NOMO-1 (cell line): Measurements from ENCODE around the gene SPAAR.
"Not testable (repeated sequence)": the region's sequence is repeated elsewhere in the genome, so short reads cannot be mapped to it uniquely, and the experiment has no call there.

Source experiments
- DNase-seq, 2 experiments: peaks; one replicate each; lab custom pipeline; 2025; ENCODE audit not compliant: unreplicated experiment in 2 of 2; lab: John Stamatoyannopoulos, UW

SPAAR gene

DNA sequence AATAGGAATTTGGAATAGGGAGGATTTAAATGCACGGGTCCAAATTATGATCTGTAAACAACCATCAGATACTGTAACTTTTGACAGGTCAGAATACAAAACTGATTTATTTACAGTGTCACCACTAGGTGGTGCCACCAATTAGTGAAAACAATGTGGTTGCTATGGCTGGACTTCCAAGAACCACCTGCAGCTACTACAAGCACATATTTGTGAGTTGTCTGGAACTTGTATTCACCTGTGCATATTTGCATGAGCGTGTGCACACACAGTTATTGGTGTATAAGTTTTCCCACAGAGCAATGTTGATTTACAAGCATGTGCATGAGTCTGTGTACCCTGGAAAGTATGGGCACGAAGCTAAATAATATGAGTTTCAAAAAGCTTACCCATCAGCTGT, 6.2 kb upstream of the SPAAR start:
- DNase-seq, result peak in 1 of 2 experiments; percentile 60

DNA sequence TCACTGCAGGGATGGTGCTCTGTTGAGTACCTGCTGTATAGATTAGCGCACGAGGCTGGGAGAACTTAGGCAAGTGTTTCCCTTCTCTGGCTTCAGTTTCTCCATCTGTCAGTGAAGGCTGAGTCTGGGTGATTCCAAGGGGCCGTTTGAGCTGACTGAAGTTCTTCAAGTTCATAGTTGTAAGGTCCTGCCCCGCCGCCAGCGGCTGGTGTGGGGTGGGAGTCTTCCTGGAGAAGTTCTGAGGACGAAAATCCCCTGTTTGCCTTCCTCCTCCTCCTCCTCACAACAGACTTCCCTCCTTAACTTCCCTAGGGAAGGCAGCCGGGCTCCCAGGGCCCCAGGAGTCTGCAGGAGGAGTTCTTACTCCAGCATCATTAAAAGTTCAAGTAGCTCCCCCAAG, 5.0 kb upstream of the SPAAR start:
- no peak for DNase-seq

DNA sequence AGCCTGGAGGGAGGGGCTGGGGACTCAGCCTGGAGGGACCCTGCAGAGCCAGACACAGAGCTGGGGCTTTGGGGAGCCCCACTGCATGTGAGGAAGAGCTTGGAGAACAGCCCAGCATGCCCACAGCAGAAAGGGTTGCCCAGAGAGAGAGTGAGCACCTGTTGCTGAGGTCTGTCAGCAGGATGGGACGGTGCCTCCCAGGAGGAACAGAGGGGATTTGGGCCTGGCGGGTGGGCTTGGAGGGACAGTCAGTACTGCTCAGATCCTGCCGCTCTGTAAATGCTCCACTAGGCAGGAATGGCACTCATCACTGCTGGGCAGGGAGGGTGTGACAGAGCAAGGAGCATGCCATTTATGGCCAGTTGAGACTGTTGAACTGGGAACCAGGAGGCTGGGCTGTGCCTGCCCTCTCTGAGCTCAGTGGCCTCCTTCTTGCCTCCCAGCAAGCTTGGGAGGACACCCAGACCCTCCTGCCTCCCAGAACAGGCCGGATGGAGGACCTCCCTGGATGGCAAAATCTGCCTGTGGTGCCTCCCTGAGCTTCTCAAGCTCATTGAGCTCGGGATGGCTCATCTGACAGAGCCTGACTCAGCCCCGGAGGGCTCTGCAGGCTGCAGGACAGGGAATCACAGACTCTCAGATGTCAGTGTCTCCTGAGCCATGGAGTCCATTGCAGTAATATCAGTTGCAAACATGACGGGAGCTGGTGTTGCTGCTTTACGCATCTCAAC, 4.1 kb upstream of the SPAAR start:
- no peak for DNase-seq

DNA sequence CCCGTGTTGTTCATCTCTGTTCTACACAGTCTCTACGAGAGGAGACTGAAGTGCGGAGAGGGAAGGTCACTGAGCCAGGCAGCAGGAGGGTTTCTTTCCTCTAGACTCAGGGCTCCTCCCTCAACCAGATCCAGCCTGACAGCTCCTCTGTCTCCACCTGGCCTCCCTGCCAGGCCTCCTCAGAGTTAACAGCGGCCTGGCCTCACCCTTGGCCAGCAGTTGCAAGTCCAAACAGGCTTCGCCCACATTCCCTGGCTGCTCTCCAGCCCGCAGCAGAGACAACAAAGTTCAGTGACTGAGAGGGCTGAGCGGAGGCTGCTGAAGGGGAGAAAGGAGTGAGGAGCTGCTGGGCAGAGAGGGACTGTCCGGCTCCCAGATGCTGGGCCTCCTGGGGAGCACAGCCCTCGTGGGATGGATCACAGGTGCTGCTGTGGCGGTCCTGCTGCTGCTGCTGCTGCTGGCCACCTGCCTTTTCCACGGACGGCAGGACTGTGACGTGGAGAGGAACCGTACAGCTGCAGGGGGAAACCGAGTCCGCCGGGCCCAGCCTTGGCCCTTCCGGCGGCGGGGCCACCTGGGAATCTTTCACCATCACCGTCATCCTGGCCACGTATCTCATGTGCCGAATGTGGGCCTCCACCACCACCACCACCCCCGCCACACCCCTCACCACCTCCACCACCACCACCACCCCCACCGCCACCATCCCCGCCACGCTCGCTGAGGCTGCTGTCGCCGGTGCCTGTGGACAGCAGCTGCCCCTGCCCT, 3.2 kb upstream of the SPAAR start, which contains the start of gene HRCT1:
HRCT1 (plus strand) TSS at position 291 of the 768 bp plus-strand sequence; CDS start at position 377, 86 bp downstream.
- DNase-seq, result no peak

DNA sequence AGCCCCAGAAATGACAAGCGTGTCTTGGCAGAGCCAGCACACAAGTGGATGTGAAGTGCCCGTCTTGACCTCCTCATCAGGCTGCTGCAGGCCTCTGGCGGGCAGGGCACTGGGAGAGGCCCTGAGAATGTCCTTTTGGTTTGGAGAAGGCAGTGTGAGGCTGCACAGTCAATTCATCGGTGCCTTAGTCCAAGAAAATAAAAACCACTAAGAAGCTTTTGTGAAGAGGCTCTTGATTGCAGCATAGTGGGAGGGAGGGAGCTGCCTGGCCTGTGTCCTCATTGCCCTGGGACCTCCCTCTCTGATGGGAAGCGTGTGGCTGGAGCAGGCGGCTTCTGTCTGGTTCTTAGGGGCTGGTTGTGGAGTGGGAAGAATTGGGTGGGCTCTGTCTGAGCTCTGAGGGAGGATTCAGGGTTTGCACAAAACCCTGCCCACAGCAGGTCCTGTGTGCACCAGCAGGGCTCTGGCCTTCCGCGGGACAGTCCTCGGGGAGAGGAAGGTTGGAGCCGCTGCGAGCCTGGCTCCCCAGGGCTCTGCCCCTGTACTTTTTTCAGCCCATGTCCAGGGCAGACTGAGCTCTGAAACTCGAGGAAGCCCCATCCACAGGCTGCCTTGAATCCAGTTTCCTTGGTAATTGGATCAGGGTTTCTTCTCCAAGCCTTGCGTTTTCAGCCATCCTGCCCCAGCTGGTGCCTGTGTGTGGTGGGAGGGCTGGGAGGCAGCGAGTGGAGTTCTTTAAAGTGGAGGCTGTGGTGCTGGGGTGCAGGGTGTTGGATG, 2.2 kb upstream of the SPAAR start:
- no peak for DNase-seq

DNA sequence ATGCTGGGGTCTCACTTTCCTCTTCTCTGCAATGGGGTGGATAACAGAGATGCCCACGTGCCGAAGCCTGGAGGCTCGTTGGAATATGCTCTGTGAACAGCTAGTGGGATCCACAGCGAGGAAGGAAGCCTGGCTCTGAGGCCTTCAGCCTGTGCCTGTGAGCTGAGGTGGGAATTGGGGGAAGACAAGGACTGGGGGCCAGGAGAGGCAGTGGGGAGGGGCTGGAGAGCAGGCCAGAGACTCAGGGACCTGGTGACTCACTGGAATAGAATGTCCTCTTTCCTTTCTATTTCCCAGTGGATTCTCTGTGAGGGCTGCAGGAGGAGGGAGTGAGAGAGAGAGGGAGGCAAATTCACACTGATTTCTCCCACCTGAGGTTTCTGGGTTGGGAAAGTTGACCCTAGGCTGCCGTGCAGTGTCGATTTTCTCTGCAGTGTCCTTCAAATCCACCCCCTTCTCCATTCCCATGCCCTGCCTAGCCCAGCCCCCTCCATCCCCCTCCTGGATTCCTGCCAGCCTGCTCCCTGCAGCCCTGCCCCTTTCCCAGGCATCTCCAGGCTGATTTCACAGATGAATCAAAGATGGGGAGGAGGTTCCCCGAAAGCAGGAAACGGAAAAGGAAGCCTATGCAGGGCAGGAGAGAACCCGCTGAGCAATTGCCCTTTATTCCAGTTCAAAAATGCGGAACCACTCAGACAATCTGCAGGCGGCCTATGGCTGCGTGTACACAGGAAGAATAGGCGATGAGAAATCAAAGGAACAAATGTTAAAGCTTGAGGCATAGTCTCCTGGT, 1.4 kb upstream of the SPAAR start:
- peak; percentile 39 to 55 for DNase-seq

DNA sequence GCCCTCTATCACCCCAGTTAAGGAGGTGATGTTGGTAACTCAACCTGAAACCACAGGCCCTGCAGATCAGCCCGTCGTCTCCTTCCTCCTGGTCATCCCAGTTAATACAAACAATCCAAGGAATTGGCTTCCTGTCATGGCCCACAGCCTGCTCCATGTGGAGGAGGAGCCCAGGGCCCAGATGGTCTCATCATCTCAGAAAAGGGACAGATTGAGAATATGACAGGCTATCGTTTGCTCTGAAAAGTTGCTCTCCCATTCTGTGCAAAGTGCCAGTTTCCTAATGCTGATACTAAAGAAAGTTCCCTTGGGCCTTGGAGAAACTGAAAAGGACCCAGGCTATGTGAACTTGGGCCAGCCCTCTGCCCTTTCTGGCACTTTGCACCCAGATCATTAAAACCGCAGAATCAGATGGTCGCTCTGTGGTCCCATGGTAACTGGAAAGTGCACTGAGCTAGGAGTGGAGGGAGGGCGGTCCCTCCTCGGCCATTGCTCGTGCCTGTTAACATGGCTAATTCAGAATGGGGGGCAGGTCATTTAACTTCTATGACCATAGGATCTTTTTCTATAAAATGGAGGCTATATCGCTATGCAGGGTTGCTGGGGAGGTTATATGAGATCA, 675 bp upstream of the SPAAR start:
- no peak for DNase-seq

DNA sequence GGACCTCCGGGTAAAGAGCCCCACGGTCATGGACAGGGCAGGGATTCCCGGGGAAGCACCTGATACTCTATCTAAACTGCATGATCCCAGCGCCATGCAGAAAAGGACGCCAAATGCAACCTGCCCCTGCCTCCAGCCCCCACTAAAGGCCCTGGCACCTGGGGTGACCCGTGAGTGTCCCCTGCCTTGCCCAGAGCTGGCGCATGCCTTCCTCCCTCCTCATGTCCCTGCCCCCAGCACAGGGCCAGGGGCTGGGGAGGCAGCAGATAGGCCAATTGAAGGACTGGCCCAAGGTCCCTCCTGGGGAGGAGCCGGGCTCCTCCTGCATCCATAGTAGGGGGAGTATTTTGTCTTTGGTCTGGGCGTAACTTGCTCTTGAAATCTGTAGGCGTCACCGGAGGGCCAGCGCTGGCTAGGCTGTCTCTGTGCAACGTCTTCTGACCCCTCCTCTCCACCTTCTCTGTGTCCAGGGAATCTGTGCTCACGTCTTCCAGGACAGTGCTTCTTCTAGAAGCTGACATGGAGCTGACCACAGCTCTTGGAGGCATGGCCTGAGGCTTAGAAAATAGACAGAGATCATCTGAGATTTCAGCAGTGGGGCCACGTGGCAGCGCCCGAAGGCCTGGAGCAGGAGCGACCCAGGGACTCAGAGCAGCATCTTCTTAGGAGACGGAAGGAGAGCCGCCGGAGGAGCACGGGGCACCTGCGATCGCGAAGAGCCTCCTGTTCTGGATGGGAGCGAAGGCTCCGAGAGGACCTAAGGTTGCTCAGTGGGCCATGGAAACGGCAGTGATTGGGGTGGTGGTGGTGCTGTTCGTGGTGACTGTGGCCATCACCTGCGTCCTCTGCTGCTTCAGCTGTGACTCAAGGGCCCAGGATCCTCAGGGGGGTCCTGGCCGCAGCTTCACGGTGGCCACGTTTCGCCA, 660 bp downstream of the SPAAR start:
- DNase-seq, result no peak

DNA sequence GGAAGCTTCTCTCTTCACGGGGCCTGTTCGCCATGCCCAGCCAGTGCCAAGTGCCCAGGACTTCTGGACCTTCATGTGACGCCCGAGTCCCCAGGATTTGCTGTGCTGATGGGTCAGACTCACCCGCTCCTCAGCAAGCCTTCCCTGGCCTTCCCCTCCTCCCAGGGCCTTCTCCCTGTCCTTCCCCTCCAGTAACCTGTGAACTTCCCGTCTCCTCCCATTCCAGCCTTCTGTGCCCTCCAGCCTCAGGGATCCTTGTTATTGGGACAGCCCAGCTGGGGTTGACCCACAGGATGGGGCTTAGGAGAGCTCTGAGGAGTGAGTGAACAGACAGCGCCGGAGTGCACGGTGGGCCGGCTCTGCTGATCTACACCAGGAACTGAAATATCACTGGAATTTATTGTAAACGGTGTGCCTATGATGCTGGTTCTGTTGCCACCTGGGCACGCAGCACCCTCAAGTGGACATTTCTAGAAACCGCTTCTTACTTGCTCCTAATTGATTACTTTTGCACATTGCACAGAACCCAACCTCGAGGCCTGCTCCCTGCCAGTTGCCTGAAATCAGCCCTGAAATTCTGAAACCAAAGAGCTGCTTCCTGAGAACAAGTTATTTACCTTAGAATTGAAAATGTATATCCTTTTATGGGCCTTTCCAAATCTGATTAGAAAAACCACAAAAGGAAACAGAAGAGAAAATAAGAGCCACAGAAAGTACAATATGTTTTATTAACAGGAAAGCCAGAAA, 1.5 kb downstream of the SPAAR start:
- DNase-seq, result peak; percentile 65 to 72

DNA sequence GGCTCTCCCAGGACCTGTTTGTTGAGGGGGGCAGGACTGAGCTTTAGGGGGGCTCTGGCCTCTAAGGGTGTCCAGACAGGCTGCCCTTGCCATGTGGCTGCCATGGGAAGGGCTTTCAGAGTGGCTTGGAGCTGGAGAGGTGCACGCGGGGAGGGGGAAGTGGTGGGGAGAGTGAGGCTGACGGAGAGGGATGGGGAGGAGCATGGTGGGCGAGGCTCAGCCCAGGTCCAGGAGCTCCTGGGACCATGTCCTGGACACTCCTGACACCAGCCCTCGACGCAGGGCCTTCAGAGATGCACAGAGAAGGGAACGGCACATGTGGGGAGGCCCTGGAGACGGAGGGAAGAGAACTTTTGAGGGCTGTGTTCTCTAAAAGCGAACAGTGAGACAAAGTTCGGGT, 2.4 kb downstream of the SPAAR start:
- no peak for DNase-seq

DNA sequence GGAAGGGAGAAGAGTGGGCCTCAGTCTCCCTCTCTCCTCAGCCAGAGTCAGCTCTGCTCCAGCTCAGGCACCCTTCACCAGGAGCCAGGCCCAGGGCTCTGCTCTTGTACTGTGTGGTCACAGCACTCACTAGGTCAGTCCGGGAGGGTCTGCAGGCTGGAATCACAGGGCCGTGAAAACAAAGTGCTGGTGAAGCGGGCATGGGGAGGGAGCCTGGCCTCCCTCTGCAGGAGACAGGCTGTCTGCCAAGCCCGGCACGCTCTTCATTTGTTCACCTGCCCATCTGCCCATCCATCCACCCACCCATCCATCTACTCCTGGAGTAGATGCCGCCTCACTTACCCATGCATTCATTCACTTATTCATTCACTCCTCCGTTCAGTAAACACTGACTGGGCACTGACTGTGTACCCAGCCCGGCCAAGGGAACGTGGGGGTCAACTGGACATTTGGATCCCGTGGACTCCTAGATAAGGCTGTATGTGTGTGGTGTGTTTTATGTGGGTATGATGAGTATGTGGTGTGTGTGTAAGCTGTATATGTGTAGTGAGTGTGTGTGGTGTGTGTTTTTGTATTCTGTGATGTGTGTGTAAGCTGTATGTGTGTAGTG, 3.6 kb downstream of the SPAAR start:
- no peak for DNase-seq

DNA sequence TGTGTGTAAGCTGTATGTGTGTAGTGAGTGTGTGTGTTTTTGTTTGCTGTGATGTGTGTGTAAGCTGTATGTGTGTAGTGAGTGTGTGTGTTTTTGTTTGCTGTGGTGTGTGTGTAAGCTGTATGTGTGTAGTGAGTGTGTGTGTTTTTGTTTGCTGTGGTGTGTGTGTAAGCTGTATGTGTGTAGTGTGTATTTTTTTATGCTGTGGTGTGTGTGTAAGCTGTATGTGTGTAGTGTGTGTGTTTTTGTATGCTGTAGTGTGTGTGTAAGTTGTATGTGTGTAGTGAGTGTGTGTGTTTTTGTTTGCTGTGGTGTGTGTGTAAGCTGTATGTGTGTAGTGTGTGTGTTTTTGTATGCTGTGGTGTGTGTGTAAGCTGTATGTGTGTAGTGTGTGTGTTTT, 4.1 kb downstream of the SPAAR start:
- DNase-seq, result not testable (repeated sequence)

DNA sequence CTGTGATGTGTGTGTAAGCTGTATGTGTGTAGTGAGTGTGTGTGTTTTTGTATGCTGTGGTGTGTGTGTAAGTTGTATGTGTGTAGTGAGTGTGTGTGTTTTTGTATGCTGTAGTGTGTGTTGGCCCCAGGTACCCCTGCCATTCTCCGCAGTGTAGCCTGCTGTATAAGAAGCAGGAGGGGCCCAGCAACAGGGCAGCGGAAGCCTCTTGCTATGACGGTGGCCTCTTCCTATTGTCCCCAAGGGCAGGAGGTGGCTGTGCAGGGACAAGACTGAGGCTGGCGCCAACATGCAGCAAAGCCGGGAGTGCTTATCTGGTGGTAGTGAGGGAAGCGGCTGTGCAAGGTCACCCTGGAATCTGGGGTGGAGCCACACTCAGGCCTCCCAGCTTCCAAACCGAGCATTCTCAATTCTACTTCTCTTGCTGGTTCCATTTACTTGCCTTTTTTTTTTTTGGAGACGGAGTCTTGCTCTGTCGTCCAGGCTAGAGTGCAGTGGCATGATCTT, 5.1 kb downstream of the SPAAR start:
- DNase-seq, result no peak

DNA sequence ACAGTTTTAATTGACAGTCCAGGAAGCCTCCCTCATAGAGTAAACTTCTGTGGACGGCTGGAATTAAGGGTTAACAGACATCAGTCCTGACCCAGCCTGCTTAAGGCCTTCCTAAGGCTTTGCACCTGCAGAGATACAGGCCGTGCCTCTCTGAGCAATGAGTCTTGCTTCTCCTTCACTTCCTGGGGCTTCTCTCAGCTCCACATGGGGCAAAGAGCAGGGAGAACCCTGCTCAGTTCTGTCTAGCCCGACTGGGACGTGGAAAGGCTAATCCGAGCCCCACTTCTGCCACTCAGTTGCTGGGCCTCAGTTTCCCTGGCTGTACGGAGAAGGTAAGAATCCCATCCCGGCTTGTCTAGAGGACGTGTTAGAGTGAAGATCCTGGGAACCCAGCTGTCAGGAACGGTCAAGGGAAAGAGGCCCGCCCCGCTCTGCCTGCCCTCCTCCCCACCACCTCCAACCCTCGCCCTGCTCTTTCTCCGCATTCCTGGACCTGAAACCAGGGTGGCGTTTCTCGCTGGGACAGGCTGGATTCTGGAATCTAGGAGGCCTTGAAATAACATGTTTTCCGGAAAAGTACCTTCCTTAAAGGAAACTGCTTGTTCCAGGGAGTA, 6.5 kb downstream of the SPAAR start:
- no peak for DNase-seq

DNA sequence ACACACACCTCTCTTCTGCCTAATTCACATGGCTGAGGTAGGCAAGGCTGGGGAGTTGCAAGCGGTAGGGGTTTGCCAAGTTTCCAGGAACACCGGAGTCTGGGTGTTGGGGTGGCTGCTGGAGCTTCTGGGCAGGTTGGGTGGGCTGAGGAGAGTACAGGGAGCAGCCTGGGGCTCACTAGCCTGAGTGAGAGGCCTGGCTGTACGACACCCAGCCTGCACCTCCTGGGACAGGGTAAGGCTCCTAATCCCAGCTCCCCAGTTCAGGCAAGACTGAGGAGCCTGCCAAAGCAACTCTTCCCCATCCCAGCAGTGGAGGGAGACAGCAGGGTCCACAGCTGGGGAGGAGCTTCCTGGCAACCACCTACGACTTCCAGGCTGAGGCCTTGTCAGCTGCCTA, 8.0 kb downstream of the SPAAR start:
- DNase-seq, result no peak

DNA sequence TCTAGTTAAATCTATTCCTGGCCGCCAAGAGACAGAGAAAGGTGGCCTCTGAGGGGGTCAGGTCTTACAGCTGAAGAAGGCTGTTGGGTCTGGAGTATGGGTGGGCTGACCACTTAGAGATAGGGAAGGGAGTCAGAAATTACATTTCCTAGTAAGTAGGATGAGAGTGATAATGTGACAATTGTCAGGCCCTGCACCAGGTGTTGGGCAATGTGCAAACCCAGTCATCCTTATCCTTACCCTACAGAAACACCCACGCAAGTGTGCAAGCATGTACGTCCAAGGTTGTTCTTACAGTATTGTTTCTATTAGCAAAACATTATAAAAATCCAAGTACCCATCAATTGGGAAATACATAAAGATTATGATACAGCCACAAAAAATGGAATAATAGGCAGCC, 9.5 kb downstream of the SPAAR start:
- no peak for DNase-seq

DNA sequence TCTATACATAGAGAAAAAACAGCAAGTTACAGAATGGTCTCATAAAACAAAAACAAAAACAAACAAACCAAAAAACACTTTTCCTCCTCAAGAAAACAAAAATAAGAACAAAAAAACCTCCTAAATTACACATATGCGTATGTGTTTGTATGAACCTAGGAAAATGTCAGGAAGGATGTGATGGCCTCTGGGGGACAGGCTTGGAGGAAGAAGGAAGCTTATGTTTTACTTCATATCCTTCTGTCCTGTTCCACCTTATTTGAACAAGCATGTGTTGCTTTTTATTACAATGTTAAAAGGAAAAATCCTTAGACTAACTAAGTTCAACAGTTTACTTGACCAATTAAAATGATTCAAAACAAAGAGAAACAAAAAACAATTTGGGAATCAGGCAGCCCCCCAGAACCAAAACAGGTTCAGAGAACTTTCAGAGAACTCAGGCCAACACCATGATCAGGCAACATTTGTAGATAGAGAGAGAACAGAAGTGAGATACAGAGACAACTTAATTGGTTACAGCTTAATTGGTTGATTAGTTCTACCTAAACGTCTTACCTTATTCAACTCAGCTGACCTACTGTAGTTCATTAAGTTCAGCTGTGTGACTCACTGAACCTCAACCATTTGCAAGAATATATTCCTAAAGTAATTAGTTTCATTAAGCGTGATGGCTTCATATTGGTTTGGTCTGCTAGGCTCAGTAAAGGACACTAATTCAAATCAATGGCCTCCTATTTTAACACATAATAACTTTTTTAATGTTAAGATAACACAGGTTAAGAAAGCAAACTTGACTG, 10.1 kb downstream of the SPAAR start:
- DNase-seq, result peak in 1 of 2 experiments; percentile 41
